HG03060 (cell line): ENCODE data around the gene SOAT1.
"Not testable (repeated sequence)": the region's sequence is repeated elsewhere in the genome, so short reads cannot be mapped to it uniquely, and the experiment has no call there.

Source experiments
- ATAC-seq: cut with Tn5 transposase; IDR thresholded peaks from one replicate; pipeline ENCODE4 v1.9.1; 2021; ENCODE audit warnings: low read depth, moderate number of reproducible peaks; ENCODE audit not compliant: unreplicated experiment

Gene SOAT1

DNA sequence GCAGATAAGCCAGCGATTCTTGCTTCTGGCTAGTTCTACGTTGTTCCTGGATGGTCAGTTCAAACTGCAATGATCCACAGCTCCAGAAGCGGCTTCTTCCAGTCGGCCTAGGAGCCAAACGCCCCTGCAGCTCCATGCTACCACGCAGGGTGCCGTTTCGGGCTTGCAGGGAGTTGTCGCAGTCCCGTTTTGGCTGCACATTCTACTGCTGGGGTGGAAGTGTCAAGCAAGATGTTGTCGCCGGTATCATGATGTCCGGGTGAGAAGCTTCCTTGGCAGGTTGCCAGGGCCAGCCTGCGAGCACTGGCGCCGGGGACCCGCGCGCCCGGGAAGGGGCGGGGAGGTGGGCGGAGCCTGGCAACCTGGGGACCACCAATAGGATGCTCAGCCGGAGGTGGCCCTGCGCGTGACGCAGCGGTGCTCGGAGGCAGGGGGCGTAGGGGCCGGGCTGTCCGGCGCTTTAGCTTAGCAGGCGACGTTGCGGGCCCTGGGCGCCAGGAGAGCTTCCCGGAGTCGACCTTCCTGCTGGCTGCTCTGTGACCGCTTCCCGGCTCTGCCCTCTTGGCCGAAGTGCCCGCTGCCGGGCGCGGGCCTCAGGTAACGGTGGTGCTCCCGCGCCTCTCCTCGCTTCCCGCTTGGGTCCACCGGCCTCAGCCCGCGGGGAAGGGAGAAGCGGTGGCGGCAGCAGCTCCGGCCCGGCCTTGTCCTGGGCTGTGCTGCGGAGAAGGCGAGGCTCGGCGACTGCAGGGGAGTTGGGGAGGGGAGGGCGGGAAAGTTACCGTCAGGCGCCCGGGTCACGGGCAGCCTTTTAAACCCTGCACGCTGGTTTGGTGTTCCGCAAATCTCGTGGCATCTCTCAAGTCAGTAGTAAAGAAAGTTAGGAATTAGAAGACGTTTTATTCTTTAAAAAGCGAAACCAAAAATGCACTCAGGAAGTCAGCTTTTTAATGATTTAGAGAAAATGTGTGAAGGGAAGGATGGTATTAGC is at the start of gene SOAT1:
TSS of gene SOAT1 (plus strand) at position 458 of the 988 bp plus-strand sequence. CDS start 8,888 bp downstream, outside the sequence.
- peak; percentile 89 for ATAC-seq

DNA sequence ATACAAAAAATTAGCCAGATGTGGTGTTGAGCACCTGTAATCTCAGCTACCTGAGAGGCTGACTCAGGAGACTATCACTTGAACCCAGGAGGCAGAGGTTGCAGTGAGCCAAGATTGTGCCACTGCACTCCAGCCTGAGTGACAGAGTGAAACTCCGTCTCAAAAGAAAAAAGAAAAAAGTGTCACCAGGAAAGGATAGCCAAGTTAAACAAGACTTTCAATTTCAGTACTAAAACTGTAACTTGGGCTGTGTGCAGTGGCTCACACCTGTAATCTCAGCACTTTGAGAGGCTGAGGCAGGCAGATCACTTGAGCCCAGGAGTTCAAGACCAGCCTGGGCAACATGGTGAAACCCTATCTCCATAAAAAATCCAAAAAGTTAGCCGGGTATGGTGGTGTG is 48.2 kb upstream of the SOAT1 start:
- ATAC-seq = not testable (repeated sequence)

DNA sequence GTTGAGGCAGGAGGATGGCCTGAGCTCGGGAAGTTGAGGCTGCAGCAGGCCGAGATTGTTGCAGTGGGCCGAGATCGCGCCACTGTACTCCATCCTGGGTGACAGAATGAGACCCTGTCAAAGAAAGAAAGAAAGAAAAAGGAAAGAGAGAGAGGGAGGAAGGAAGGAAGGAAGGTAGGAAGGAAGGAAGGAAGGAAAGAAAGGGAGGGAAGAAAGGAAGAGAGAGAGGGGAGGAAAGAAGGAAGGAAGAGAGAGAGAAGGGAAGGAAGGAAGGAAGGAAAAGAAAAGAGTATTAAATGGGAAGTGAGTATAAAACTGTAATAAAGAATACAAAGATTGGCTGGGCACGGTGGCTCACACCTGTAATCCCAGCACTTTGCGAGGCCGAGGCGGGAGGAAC is 45.7 kb upstream of the SOAT1 start:
- no peak for ATAC-seq

DNA sequence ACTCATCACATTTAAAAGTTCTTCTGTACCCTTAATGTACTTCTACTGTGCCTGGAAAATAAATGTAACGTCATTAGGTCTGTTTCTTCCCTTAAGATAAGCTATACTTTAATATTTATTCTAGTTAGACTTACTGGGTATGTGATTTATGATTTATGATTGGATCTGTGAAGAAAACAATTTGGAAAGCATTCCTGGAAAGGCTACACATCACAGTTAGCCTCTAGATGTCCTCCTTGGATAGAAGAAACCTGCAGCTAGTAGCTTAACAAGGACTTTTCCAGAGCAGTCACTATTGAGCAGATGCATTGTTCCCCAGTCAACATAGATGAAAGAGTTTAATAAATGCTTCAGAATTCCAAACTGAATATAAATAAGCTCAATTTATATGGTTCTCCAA is 41.9 kb upstream of the SOAT1 start:
- no peak for ATAC-seq

- no peak for ATAC-seq
These were observed 41.0 kb upstream of the SOAT1 start for GRCh38 chr1:179252606-179253005.

GRCh38 chr1:179253286-179253972 is 40.2 kb upstream of the SOAT1 start:
- ATAC-seq = no peak

DNA sequence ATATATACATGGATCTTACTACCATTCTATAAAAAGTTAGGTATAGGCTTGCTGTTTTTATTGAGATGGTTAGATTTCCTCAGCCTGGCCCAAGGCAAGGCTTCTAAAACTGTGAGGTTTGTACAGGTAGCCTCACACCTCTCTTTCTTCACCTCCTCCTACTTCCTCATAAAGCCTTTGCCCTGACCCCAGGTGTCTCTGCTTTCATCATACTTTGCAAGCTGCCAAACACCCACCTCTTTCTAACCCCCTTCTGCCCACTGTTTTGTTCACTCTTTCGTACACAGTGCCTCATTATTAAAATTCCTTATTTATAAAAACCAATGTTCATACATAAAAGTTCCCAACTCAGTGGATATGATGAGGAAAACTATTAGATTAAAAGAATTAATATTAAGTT is 31.4 kb upstream of the SOAT1 start:
- no peak for ATAC-seq

GRCh38 chr1:179263121-179263520 is 30.5 kb upstream of the SOAT1 start:
- no peak for ATAC-seq

DNA sequence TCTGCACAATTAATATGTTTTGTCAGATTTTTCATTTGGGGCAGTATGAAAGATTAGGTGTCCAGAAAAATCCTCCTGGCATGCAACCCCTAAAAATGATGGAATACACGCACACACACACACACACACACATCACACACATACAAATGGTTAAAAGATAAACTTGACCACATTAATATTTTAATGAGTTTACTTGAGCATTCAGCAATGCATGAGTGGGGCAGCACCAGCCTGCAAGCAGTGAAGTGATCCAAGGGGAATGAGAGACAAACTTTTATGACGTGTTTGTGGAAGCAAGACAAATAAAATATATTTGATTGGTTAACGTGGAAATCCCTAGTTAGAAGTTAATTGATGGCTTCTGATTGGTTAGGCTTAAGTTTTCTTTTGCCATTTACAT is 29.1 kb upstream of the SOAT1 start:
- no peak for ATAC-seq

- ATAC-seq = no peak
These were observed 24.5 kb upstream of the SOAT1 start for GRCh38 chr1:179269071-179269470.

DNA sequence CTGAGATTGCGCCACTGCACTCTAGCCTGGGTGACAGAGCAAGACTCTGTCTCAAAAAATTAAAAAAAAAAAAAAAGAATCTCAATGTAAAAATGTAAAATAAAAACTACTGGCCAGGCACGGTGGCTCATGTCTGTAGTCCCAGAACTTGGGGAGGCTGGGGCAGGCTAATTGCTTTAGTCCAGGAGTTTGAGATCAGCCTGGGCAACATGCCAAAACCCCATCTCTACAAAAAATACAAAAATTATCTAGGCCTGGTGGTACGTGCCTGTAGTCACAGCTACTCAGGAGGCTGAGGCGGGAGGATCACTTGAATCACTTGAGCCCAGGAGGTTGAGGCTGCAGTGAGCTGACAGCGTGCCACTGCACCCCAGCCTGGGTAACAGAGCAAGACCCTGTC is 19.2 kb upstream of the SOAT1 start:
- not testable (repeated sequence) for ATAC-seq

DNA sequence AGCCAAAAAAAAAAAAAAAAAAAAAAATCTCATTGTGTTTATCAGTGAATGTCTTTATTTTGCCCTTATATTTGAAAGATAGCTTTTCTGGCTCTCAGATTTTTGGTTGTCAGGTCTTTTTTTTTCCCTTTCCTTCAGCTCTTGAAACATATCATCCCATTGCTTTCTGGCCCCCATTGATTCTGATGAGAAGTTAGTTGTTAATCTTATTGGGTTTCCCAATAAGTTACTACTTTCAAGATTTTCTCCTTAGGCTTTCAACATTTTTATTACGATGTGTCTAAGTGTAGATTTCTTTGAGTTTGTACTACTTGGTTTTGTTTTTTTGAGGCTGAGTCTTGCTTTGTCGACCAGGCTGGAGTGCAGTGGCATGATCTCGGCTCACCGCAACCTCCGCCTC is 14.7 kb upstream of the SOAT1 start:
- no peak for ATAC-seq

DNA sequence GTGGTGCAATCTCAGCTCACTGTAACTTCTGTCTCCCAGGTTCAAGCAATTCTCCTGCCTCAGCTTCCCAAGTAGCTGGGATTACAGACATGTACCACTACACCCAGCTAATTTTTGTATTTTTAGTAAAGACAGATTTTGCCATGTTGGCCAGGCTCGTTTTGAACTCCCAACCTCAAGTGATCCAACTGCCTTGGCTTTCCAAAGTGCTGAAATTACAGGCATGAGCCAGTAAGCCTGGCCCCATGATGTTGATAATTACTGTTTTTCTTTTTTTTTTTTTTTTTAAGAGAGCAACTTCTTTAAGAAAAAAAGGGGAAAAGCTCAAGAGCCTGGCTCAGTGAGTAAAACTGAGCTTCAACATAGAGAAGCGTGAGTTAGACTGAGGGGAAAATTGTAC is 9.6 kb upstream of the SOAT1 start:
- no peak for ATAC-seq

DNA sequence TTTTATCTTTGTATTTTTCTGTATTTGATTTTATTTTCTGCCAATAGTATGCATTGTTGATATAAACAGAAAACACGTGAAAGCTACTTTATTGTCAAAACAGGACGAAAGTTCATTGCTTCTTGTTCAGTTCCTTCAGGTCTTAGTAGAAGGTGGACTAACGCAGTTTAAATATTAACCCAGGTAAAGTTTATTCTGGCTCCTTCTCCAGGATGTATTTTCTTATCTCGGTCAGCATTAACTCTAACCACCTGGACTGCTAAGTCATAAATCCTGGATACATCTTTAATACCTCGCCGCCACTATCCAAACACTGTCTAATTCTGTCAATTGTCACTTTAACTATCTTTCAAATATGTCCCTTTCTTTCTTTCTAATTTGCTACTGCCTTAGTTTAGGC is 5.7 kb upstream of the SOAT1 start:
- ATAC-seq = no peak

GRCh38 chr1:179288977-179289376 is 4.6 kb upstream of the SOAT1 start:
- no peak for ATAC-seq

DNA sequence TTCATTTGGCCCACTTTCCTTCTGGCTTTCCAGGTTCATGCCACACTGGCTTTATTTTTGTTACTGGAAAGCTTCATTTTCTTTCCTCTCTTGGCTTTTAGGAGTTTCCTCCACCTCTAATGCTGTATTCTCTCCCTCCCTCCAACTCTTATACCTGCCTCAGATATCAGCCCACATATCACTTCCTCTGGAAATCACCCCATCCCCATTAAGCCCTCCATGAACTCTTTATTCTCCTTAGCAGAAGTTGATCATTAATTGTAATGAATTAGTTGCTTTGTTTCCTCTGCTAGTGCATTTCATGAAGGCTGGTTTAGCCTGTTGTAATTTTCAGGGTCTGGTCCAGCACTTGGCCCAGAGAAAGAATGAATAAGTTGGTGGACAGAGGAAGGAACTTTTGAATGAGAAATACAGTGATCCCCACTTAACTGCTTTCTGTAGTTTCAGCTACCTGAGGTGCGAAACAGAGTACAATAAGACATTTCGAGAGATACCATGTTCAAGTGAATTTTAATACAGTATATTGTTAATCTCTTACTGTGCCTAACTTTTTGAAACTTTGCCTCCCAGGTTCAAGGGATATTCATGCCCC is 1.7 kb downstream of the SOAT1 start:
- ATAC-seq = no peak

GRCh38 chr1:179296356-179297104 is 2.9 kb downstream of the SOAT1 start:
- ATAC-seq = no peak

- no peak for ATAC-seq
These were observed 3.4 kb downstream of the SOAT1 start for GRCh38 chr1:179297105-179297378.

DNA sequence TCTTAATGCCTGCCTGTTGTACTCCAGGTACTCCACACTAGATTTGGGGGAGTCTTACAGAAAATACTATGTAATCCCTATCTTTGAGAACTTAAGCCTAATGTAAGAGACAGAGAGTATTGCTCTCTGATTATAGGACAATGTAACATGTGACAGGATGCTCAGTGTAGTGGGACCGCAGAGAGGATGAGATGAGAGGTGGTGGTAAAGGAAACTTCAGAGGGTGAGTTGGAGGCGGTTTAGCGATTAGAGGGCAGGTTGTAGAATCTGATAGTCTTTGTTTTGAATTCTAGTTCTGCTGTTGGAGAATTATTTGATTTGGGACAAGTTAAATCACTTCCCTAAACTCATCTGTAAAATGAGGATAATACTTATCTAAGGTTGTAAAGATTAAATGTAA is 5.4 kb downstream of the SOAT1 start:
- no peak for ATAC-seq

DNA sequence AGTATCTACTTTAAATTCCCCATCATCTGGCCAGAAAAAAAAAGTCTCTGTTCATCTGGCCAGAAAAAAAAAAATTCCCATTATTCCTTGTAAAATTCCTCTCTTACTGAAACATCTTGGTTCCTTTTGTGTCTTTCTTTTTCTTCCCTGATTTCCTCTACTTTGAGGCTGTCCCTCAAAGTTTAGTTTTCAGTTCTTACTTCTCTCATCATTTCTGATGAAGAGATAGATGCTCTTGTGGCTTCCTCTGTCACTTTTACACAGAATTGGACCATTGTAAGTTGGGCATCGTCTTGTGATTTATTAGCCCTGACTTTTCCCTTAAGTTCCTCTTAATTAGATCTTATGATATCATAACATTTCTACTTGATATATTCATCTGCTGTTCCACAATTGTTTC is 6.5 kb downstream of the SOAT1 start:
- ATAC-seq = no peak

- ATAC-seq = no peak
These were observed 8.5 kb downstream of the SOAT1 start for GRCh38 chr1:179302070-179302469.
